H9 (cell line): ENCODE data around the gene DISP3. TPM values are rescaled to one million over a fixed set of nuclear protein-coding genes. Genes with fewer than 3 reads are reported as not detected.

ENCODE experiments used
- DNase-seq: peaks from one replicate; pipeline ENCODE4 v3.0.0-alpha.2; 2017
- H2AFZ ChIP-seq: one replicate; pipeline ENCODE4 v1.6.1; 2013; ENCODE audit warnings: mild to moderate bottlenecking, low read length, control low read depth, moderate library complexity
- H2AK5ac ChIP-seq: 2 replicates; pipeline ENCODE4 v1.6.1; 2013; ENCODE audit warnings: low read length, control low read depth, mixed read lengths; ENCODE audit not compliant: insufficient read length
- H2BK120ac ChIP-seq: one replicate; pipeline ENCODE4 v1.6.1; 2013; ENCODE audit warnings: low read depth, mild to moderate bottlenecking, low read length, control low read depth, inconsistent platforms; ENCODE audit not compliant: poor library complexity, severe bottlenecking
- H2BK12ac ChIP-seq: 2 replicates; pipeline ENCODE4 v1.6.1; 2013; ENCODE audit warnings: low read length, control low read depth, mixed read lengths, low read depth; ENCODE audit not compliant: insufficient read length
- H2BK15ac ChIP-seq: 2 replicates; pipeline ENCODE4 v1.6.1; 2013; ENCODE audit warnings: low read depth, low read length, control low read depth
- H2BK20ac ChIP-seq: one replicate; pipeline ENCODE4 v1.6.1; 2013; ENCODE audit warnings: low read depth, mild to moderate bottlenecking, low read length, control low read depth, inconsistent platforms; ENCODE audit not compliant: poor library complexity, severe bottlenecking
- H2BK5ac ChIP-seq: 2 replicates; pipeline ENCODE4 v1.6.1; 2013; ENCODE audit warnings: low read length, control low read depth, mixed read lengths; ENCODE audit not compliant: insufficient read length
- H3K14ac ChIP-seq: 2 replicates; pipeline ENCODE4 v1.6.1; 2013; ENCODE audit warnings: low read length, control low read depth; ENCODE audit not compliant: insufficient read depth
- H3K18ac ChIP-seq: 2 replicates; pipeline ENCODE4 v1.6.1; 2013; ENCODE audit warnings: low read depth, mild to moderate bottlenecking, mixed read lengths, low read length, control low read depth; ENCODE audit not compliant: insufficient read length
- H3K23ac ChIP-seq: 2 replicates; pipeline ENCODE4 v1.6.1; 2013; ENCODE audit warnings: low read length, control low read depth, mixed read lengths, low read depth; ENCODE audit not compliant: insufficient read length
- H3K23me2 ChIP-seq: 2 replicates; pipeline ENCODE4 v1.6.1; 2013; ENCODE audit warnings: low read depth, mild to moderate bottlenecking, mixed read lengths, low read length, control low read depth; ENCODE audit not compliant: insufficient read length, poor library complexity, severe bottlenecking
- H3K27ac ChIP-seq: 2 replicates; pipeline ENCODE4 v1.5.1; 2013; ENCODE audit warnings: low read length, control low read depth, mixed read lengths, low read depth; ENCODE audit not compliant: insufficient read length
- H3K27me3 ChIP-seq: 2 replicates; pipeline ENCODE4 v1.6.1; 2013; ENCODE audit warnings: low read length, control low read depth, inconsistent platforms; ENCODE audit not compliant: insufficient read depth
- H3K4ac ChIP-seq: 2 replicates; pipeline ENCODE4 v1.6.1; 2013; ENCODE audit warnings: low read depth, mild to moderate bottlenecking, control low read depth, inconsistent platforms, low read length, moderate library complexity
- H3K4me1 ChIP-seq: 2 replicates; pipeline ENCODE4 v1.6.1; 2013; ENCODE audit warnings: low read length, control low read depth, inconsistent platforms; ENCODE audit not compliant: insufficient read depth
- H3K4me2 ChIP-seq: 2 replicates; pipeline ENCODE4 v1.6.1; 2013; ENCODE audit warnings: low read length, control low read depth, mixed read lengths; ENCODE audit not compliant: insufficient read length, insufficient read depth
- H3K56ac ChIP-seq: 2 replicates; pipeline ENCODE4 v1.6.1; 2013; ENCODE audit warnings: low read depth, mild to moderate bottlenecking, mixed read lengths, low read length, control low read depth; ENCODE audit not compliant: insufficient read length
- H3K79me1 ChIP-seq: 2 replicates; pipeline ENCODE4 v1.6.1; 2013; ENCODE audit warnings: low read depth, mild to moderate bottlenecking, moderate library complexity, low read length, control low read depth, inconsistent platforms; ENCODE audit not compliant: insufficient read depth, poor library complexity, severe bottlenecking
- H3K79me2 ChIP-seq: 2 replicates; pipeline ENCODE4 v1.6.1; 2013; ENCODE audit warnings: low read length, control low read depth, inconsistent platforms; ENCODE audit not compliant: insufficient read depth
- H3K9ac ChIP-seq: 2 replicates; pipeline ENCODE4 v1.6.1; 2013; ENCODE audit warnings: low read length, control low read depth, mixed read lengths; ENCODE audit not compliant: insufficient read length; ENCODE audit errors: extremely low read depth
- H3K9me3 ChIP-seq: one replicate; pipeline ENCODE4 v1.6.1; 2013; ENCODE audit warnings: low read depth, low read length, inconsistent platforms; ENCODE audit not compliant: control insufficient read depth
- H3T11ph ChIP-seq: one replicate; pipeline ENCODE4 v1.6.1; 2013; ENCODE audit warnings: mild to moderate bottlenecking, low read length, control low read depth, inconsistent platforms
- H4K20me1 ChIP-seq: one replicate; pipeline ENCODE4 v1.6.1; 2013; ENCODE audit not compliant: control insufficient read depth, insufficient read length, insufficient read depth
- H4K5ac ChIP-seq: 2 replicates; pipeline ENCODE4 v1.6.1; 2013; ENCODE audit warnings: low read depth, mild to moderate bottlenecking, mixed read lengths, low read length, control low read depth; ENCODE audit not compliant: insufficient read length
- H4K8ac ChIP-seq: replicated peaks from 2 replicates; pipeline ENCODE4 v1.6.1; 2013; ENCODE audit warnings: low read length, control low read depth, mixed read lengths, low read depth; ENCODE audit not compliant: insufficient read length
- H4K91ac ChIP-seq: 2 replicates; pipeline ENCODE4 v1.6.1; 2013; ENCODE audit warnings: low read depth, mild to moderate bottlenecking, moderate library complexity, mixed read lengths, low read length, control low read depth; ENCODE audit not compliant: insufficient read length
- H3K27ac Mint-ChIP-seq, 3 experiments: 2 replicates in 2 of 3; 3 replicates in 1 of 3; pipeline ENCODE4 v1.8.0; 2020 to 2021; ENCODE audit warnings: mixed read lengths in 3 of 3, mild to moderate bottlenecking in 1 of 3, moderate library complexity in 1 of 3
- H3K27me3 Mint-ChIP-seq: 2 replicates; pipeline ENCODE4 v1.8.0; 2021; ENCODE audit warnings: low read depth, mild to moderate bottlenecking, moderate library complexity, mixed read lengths
- H3K36me3 Mint-ChIP-seq, 3 experiments: 2 replicates in 2 of 3; 3 replicates in 1 of 3; pipeline ENCODE4 v1.8.0; 2020 to 2021; ENCODE audit warnings: low read depth in 3 of 3, mixed read lengths in 3 of 3; ENCODE audit not compliant: insufficient read depth in 1 of 3
- H3K4me1 Mint-ChIP-seq, 2 experiments: 2 replicates each; pipeline ENCODE4 v1.8.0; 2020; ENCODE audit warnings: mixed read lengths in 2 of 2
- H3K4me3 Mint-ChIP-seq, 2 experiments: 2 replicates in 1 of 2; 3 replicates in 1 of 2; pipeline ENCODE4 v1.8.0; 2020 to 2021; ENCODE audit warnings: mild to moderate bottlenecking in 2 of 2, mixed read lengths in 2 of 2, moderate library complexity in 1 of 2
- H3K9me3 Mint-ChIP-seq, 2 experiments: 2 replicates in 1 of 2; 3 replicates in 1 of 2; pipeline ENCODE4 v1.8.0; 2020; ENCODE audit warnings: mild to moderate bottlenecking in 2 of 2, mixed read lengths in 2 of 2, moderate library complexity in 1 of 2
- CTCF ChIP-seq: fragments of 200-600 bp; sonication (generic); conservative IDR thresholded peaks from 3 replicates; pipeline ENCODE4 v1.8.0; 2021; ENCODE audit warnings: antibody characterized with exemption, mild to moderate bottlenecking
- WGBS: extraction: QIAGEN DNeasy Blood & Tissue Kit; methylation state at CpG from one replicate; pipeline ENCODE4 v1.1.7; 2013; ENCODE audit warnings: missing lambda C conversion rate, low lambda C conversion rate, mixed read lengths; ENCODE audit not compliant: insufficient read length; ENCODE audit errors: extremely low coverage; 5-methylcytosine and 5-hydroxymethylcytosine counted together
- total RNA-seq: library from RNA; stranded (reverse); gene quantifications from 2 replicates; pipeline ENCODE4 v1.2.1, GENCODE V29; 2021

DISP3 gene
- total RNA-seq, 1 experiment from 2014 or later: 3.5 TPM

GRCh38 chr1:11546456-11546855, 67.5 kb downstream of the DISP3 start:
- Histone ChIP-seq H3K27me3 (no peaks in the 10 kb centered on the region), H3K79me2 (no peaks in the 10 kb centered on the region), H2BK15ac (no peak overlapping the region), H4K5ac (no peak overlapping the region), H2BK12ac (no peak overlapping the region), H4K20me1 (no peaks in the 10 kb centered on the region), H3K23me2 (no peaks in the 10 kb centered on the region), H3K9me3 (no peaks in the 10 kb centered on the region), H3K14ac (no peak overlapping the region), H2AFZ (no peak overlapping the region), H3K27ac (no peak overlapping the region), H3K23ac (no peak overlapping the region), H4K91ac (no peak overlapping the region), H4K8ac (no peak overlapping the region), H3K56ac (no peak overlapping the region), H3K18ac (no peak overlapping the region), H3K4ac (no peak overlapping the region), H3T11ph (no peak overlapping the region), H2BK5ac (no peak overlapping the region), H2AK5ac (no peak overlapping the region), H2BK20ac (no peak overlapping the region), H3K79me1 (no peaks in the 10 kb centered on the region), H3K4me2 (no peak overlapping the region), H2BK120ac (no peak overlapping the region), H3K9ac (no peak overlapping the region), H3K4me1 (no peaks in the 10 kb centered on the region)
- WGBS: no CpG with 5 or more reads among the region's 4 CpGs
- no peaks in the 10 kb centered on the region; a peak in 1 of 5 replicates for H3K9me3 Mint-ChIP-seq
- no peaks in the 10 kb centered on the region for H3K36me3 Mint-ChIP-seq
- H3K27me3 Mint-ChIP-seq: peaks cover 41% of the 10 kb centered on the region
- H3K27ac Mint-ChIP-seq: no peak overlapping the region
- no peak for DNase-seq
- H3K4me3 Mint-ChIP-seq: no peak overlapping the region
- peaks cover 0 to 5% of the 10 kb centered on the region in 2 experiments; a peak in 3 of 4 replicates for H3K4me1 Mint-ChIP-seq
- no peak for TF ChIP-seq CTCF
